Skin of body (tissue), 2 donors: ENCODE measurements around the gene CCBE1. TPM values are rescaled to one million over a fixed set of nuclear protein-coding genes. Genes with fewer than 3 reads are reported as not detected.

Experiments
- DNase-seq: peaks from one replicate; lab custom pipeline; 2025; lab: John Stamatoyannopoulos, UW
- total RNA-seq: library from RNA; depleted of rRNA; stranded (reverse); fragments of >200 nt; gene quantifications from one replicate; pipeline ENCODE4 v1.2.3, GENCODE V29; 2014

The CCBE1 gene
- total RNA-seq, 1 donor from 2014 or later, result 9.3 TPM

- no peak for DNase-seq
Observed at GRCh38 chr18:59456657-59457056, 240.6 kb downstream of the CCBE1 start.

- DNase-seq, result no peak
Observed at GRCh38 chr18:59455728-59456276, 241.4 kb downstream of the CCBE1 start.

GRCh38 chr18:59454909-59455727 lies 242.1 kb downstream of the CCBE1 start:
- DNase-seq, result no peak

- DNase-seq, result no peak
Observed at GRCh38 chr18:59453468-59453961, 243.7 kb downstream of the CCBE1 start.

GRCh38 chr18:59451963-59452362 lies 245.3 kb downstream of the CCBE1 start:
- no peak for DNase-seq

- DNase-seq, result no peak
Observed at GRCh38 chr18:59451073-59451472, 246.2 kb downstream of the CCBE1 start.

GRCh38 chr18:59448546-59448945 lies 248.7 kb downstream of the CCBE1 start:
- DNase-seq, result no peak

- DNase-seq, result no peak
Observed at GRCh38 chr18:59446012-59446411, 251.2 kb downstream of the CCBE1 start.

- DNase-seq, result peak; percentile 29
Observed at GRCh38 chr18:59437851-59438569, 259.2 kb downstream of the CCBE1 start.

- peak; percentile 24 for DNase-seq
Observed at GRCh38 chr18:59432803-59433597, 264.2 kb downstream of the CCBE1 start.

GRCh38 chr18:59431131-59431530 lies 266.1 kb downstream of the CCBE1 start:
- peak; percentile 19 for DNase-seq

GRCh38 chr18:59429608-59430007 lies 267.6 kb downstream of the CCBE1 start:
- peak; percentile 50 for DNase-seq

- no peak for DNase-seq
Observed at GRCh38 chr18:59428018-59428417, 269.2 kb downstream of the CCBE1 start.

- DNase-seq, result no peak
Observed at GRCh38 chr18:59426855-59427254, 270.4 kb downstream of the CCBE1 start.

- DNase-seq, result peak; percentile 18
Observed at GRCh38 chr18:59423259-59423658, 274.0 kb downstream of the CCBE1 start.

GRCh38 chr18:59420244-59420643 lies 277.0 kb downstream of the CCBE1 start:
- no peak for DNase-seq

- peak; percentile 27 for DNase-seq
Observed at GRCh38 chr18:59419386-59419785, 277.8 kb downstream of the CCBE1 start.

- no peak for DNase-seq
Observed at GRCh38 chr18:59416818-59417217, 280.4 kb downstream of the CCBE1 start.

GRCh38 chr18:59414111-59414653 lies 283.0 kb downstream of the CCBE1 start:
- no peak for DNase-seq

- DNase-seq, result peak; percentile 62
Observed at GRCh38 chr18:59402432-59403090, 294.7 kb downstream of the CCBE1 start.

- no peak for DNase-seq
Observed at GRCh38 chr18:59400407-59400806, 296.8 kb downstream of the CCBE1 start.
